ENCODE measurements around the gene TOP2A.
A peak's percentile ranks its signal among the peaks of the same experiment; 100 is the strongest.

The TOP2A gene

DNA sequence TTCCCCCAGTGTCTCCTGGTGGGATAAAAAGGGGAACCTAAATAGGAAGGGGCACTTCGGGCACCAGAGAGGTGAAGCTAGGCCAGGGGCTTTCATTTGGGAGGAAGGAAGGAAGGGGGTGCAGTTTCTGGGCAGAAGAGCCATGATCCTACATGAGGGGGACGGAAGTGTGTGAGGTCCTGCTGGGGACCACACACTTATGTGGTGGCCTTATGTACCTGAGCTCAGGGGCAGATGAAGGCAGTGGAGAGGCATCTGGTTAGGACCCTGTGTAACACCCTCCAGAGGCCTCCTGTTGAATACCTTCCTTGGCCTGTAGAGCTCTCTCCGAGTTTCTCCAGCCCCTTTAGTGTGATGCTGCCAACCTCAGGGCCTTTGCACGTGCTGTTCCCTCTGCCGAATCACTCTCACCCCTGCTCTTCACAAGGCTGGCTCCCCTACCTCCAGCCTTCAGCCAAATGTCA is 46.7 kb upstream of the TOP2A start:
- no peak overlapping the region for H2AK5ac ChIP-seq (ENCODE audit: low read length)
- whole genome bisulfite sequencing (ENCODE audit: extremely low coverage, insufficient coverage, insufficient read length): no CpG with 5 or more reads among the region's 5 CpGs
- H4K12ac ChIP-seq (ENCODE audit: low read depth, low read length): no peak overlapping the region
- no peak overlapping the region for H3K9ac ChIP-seq (ENCODE audit: low read length)
- no peak overlapping the region for H4K8ac ChIP-seq (ENCODE audit: low read depth, low read length)
- DNase-seq: no peak
- H2BK5ac ChIP-seq (ENCODE audit: low read depth, low read length, poor library complexity): no peak overlapping the region
- H3K79me2 ChIP-seq (ENCODE audit: control insufficient read depth, insufficient read depth, low read length, poor library complexity): no peaks in the 10 kb centered on the region
- no peaks in the 10 kb centered on the region for H3K27me3 ChIP-seq (ENCODE audit: insufficient read depth, low read length)
- no peak overlapping the region for H2BK12ac ChIP-seq (ENCODE audit: low read length)
- no peak overlapping the region for H2AFZ ChIP-seq (ENCODE audit: insufficient read depth, low read length, poor library complexity)
- no peak overlapping the region for H3K4me3 ChIP-seq (ENCODE audit: low read depth, low read length)
- H4K91ac ChIP-seq (ENCODE audit: low read depth, low read length): no peak overlapping the region
- no peaks in the 10 kb centered on the region for H3K36me3 ChIP-seq (ENCODE audit: control insufficient read depth in 1 of 2, insufficient read depth in 2 of 2, low read length in 2 of 2)
- H3K18ac ChIP-seq (ENCODE audit: low read length): no peak overlapping the region
- H3K4me2 ChIP-seq (ENCODE audit: low read length): no peak overlapping the region
- no peaks in the 10 kb centered on the region for H3K9me3 ChIP-seq (ENCODE audit: insufficient read depth, low read depth, low read length)
- no peak overlapping the region for H3K23ac ChIP-seq (ENCODE audit: low read length)
- no peak overlapping the region for H3K4ac ChIP-seq (ENCODE audit: low read depth, low read length)
- H3K79me1 ChIP-seq (ENCODE audit: low read length): no peaks in the 10 kb centered on the region
- no peak overlapping the region for H3K27ac ChIP-seq (ENCODE audit: low read depth, low read length)
- no peaks in the 10 kb centered on the region for H3K4me1 ChIP-seq (ENCODE audit: control insufficient read depth in 1 of 2, insufficient read depth in 2 of 2, low read length in 2 of 2)
- no peak overlapping the region for H2BK120ac ChIP-seq (ENCODE audit: insufficient read depth, low read length, poor library complexity)
- H3K14ac ChIP-seq (ENCODE audit: low read length): no peak overlapping the region

DNA sequence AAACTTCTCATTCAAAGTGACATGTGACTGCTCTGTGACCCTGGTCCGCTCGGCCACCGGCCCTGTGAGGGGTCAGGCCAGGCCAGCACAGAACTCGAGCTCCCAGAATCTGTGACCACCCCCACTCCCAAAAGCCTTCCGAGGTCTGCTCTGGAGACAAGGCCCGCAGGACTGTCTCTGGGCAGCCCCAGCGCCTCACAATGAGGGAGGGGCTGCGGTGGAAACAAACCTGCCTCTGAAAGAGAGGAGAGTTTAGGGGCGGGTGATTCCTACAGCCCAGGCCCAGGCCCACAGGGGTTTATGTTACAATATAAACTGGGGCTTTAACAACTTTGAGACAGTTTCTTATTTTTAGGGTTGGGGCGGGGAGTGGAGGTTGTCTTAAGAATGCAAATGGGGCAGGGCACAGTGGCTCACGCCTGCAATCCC is 45.4 kb upstream of the TOP2A start:
- Histone ChIP-seq H4K91ac (ENCODE audit: low read depth, low read length) (no peak overlapping the region), H4K12ac (ENCODE audit: low read depth, low read length) (no peak overlapping the region), H4K8ac (ENCODE audit: low read depth, low read length) (no peak overlapping the region), H3K23ac (ENCODE audit: low read length) (no peak overlapping the region), H3K79me2 (ENCODE audit: control insufficient read depth, insufficient read depth, low read length, poor library complexity) (no peaks in the 10 kb centered on the region), H3K9me3 (ENCODE audit: insufficient read depth, low read depth, low read length) (no peaks in the 10 kb centered on the region), H3K4me1 (ENCODE audit: control insufficient read depth in 1 of 2, insufficient read depth in 2 of 2, low read length in 2 of 2) (no peaks in the 10 kb centered on the region), H3K18ac (ENCODE audit: low read length) (no peak overlapping the region), H3K27ac (ENCODE audit: low read depth, low read length) (no peak overlapping the region), H3K27me3 (ENCODE audit: insufficient read depth, low read length) (no peaks in the 10 kb centered on the region), H3K14ac (ENCODE audit: low read length) (no peak overlapping the region), H2BK120ac (ENCODE audit: insufficient read depth, low read length, poor library complexity) (no peak overlapping the region), H3K36me3 (ENCODE audit: control insufficient read depth in 1 of 2, insufficient read depth in 2 of 2, low read length in 2 of 2) (no peaks in the 10 kb centered on the region), H3K79me1 (ENCODE audit: low read length) (no peaks in the 10 kb centered on the region), H2AFZ (ENCODE audit: insufficient read depth, low read length, poor library complexity) (peak overlapping the region; percentile 14), H3K4me2 (ENCODE audit: low read length) (no peak overlapping the region), H3K9ac (ENCODE audit: low read length) (no peak overlapping the region), H3K4me3 (ENCODE audit: low read depth, low read length) (no peak overlapping the region), H3K4ac (ENCODE audit: low read depth, low read length) (no peak overlapping the region), H2BK12ac (ENCODE audit: low read length) (peak overlapping the region; percentile 19), H2AK5ac (ENCODE audit: low read length) (no peak overlapping the region), H2BK5ac (ENCODE audit: low read depth, low read length, poor library complexity) (no peak overlapping the region)
- no CpG with 5 or more reads among the region's 11 CpGs for WGBS (ENCODE audit: extremely low coverage, insufficient coverage, insufficient read length)
- DNase-seq: no peak

DNA sequence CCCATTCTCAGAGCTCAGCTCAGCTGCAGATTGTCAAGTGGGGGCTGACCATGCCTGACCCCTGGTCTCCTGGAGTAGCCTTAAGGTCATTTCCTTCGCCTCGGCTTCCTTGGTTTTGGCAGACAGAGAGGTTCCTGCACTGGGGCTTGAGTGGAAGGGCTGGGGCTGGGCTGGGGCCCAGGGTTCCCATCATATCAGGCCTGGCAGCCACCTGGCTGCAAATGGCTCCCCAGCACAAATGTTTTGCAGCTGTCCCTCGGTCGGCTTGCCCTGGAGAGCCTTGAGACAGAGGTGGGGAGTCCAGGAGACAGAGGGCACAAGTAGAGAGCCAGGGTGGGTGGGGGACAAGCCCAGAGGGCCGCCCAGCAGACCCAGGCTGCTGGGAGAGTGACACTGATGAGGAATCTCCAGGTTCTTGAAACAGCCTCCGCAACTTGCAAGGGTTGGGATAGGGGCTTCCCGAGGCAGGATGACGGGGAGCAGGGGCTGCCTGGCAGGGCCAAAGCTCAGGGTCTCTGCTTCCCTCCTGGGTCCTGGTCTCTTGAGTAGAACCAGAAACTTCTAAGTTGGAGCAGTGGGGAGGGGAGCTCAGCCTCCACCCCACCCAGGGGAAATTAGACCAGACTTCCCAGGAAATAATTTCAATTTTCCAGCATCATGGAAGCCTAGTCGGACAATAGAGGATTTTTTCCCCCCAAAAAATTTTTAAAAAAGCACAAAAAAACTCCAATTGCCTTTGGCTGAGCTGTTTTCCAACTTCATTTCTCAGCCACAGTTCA is 44.8 kb upstream of the TOP2A start:
- no peaks in the 10 kb centered on the region for H3K27me3 ChIP-seq (ENCODE audit: insufficient read depth, low read length)
- no peak overlapping the region for H3K9ac ChIP-seq (ENCODE audit: low read length)
- no CpG with 5 or more reads among the region's 9 CpGs for WGBS (ENCODE audit: extremely low coverage, insufficient coverage, insufficient read length)
- no peak for DNase-seq
- no peak overlapping the region for H2BK5ac ChIP-seq (ENCODE audit: low read depth, low read length, poor library complexity)
- H3K36me3 ChIP-seq (ENCODE audit: control insufficient read depth in 1 of 2, insufficient read depth in 2 of 2, low read length in 2 of 2): no peaks in the 10 kb centered on the region
- no peak overlapping the region for H2BK12ac ChIP-seq (ENCODE audit: low read length)
- H3K4me3 ChIP-seq (ENCODE audit: low read depth, low read length): no peak overlapping the region
- H3K23ac ChIP-seq (ENCODE audit: low read length): no peak overlapping the region
- no peaks in the 10 kb centered on the region for H3K9me3 ChIP-seq (ENCODE audit: insufficient read depth, low read depth, low read length)
- no peak overlapping the region for H3K18ac ChIP-seq (ENCODE audit: low read length)
- H3K27ac ChIP-seq (ENCODE audit: low read depth, low read length): no peak overlapping the region
- H3K79me1 ChIP-seq (ENCODE audit: low read length): no peaks in the 10 kb centered on the region
- H4K8ac ChIP-seq (ENCODE audit: low read depth, low read length): no peak overlapping the region
- no peak overlapping the region for H4K91ac ChIP-seq (ENCODE audit: low read depth, low read length)
- peak overlapping the region; percentile 28 for H2AFZ ChIP-seq (ENCODE audit: insufficient read depth, low read length, poor library complexity)
- H3K79me2 ChIP-seq (ENCODE audit: control insufficient read depth, insufficient read depth, low read length, poor library complexity): no peaks in the 10 kb centered on the region
- no peak overlapping the region for H2BK120ac ChIP-seq (ENCODE audit: insufficient read depth, low read length, poor library complexity)
- H2AK5ac ChIP-seq (ENCODE audit: low read length): no peak overlapping the region
- no peak overlapping the region for H3K14ac ChIP-seq (ENCODE audit: low read length)
- H4K12ac ChIP-seq (ENCODE audit: low read depth, low read length): no peak overlapping the region
- no peaks in the 10 kb centered on the region for H3K4me1 ChIP-seq (ENCODE audit: control insufficient read depth in 1 of 2, insufficient read depth in 2 of 2, low read length in 2 of 2)
- H3K4ac ChIP-seq (ENCODE audit: low read depth, low read length): no peak overlapping the region
- H3K4me2 ChIP-seq (ENCODE audit: low read length): no peak overlapping the region

DNA sequence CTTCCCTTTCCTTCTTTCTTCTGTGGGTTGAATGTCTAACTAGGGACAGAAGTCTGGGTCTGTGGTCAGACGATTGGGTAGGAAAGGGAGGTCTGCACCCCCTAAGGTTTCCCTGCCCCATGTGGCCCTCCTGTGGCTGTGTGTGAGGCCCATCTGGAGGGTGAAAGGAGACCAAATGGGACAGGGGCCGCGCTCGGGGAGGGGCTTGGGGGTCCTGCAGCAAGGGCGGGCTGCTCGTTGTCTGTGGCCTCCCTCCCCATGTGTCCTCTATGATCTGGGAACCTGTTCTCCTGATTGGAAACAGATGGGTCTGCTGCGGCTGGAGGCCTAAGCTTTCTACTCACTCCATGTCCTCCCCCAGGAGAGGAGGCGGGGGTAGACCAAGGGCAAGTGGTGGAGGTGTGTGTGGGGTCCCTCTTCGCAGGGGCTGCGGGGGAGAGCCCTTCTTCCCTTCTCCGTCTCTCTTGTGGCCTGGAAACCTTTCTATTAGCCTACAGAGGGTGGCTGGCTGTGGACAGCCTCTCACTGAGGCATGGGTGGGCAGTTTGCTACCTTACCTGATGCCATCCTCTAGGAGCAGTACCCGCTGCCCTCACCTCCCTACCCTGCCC is 44.1 kb upstream of the TOP2A start:
- WGBS (ENCODE audit: extremely low coverage, insufficient coverage, insufficient read length): no CpG with 5 or more reads among the region's 12 CpGs
- H3K4me2 ChIP-seq (ENCODE audit: low read length): no peak overlapping the region

More for the DNA sequence above, 44.1 kb upstream of the TOP2A start:
- Histone ChIP-seq H3K4ac (ENCODE audit: low read depth, low read length) (no peak overlapping the region), H3K14ac (ENCODE audit: low read length) (no peak overlapping the region), H3K27ac (ENCODE audit: low read depth, low read length) (no peak overlapping the region), H3K9ac (ENCODE audit: low read length) (no peak overlapping the region), H4K12ac (ENCODE audit: low read depth, low read length) (no peak overlapping the region), H2BK12ac (ENCODE audit: low read length) (no peak overlapping the region), H3K23ac (ENCODE audit: low read length) (no peak overlapping the region), H3K4me3 (ENCODE audit: low read depth, low read length) (no peak overlapping the region), H3K79me2 (ENCODE audit: control insufficient read depth, insufficient read depth, low read length, poor library complexity) (no peaks in the 10 kb centered on the region), H4K8ac (ENCODE audit: low read depth, low read length) (no peak overlapping the region), H3K9me3 (ENCODE audit: insufficient read depth, low read depth, low read length) (no peaks in the 10 kb centered on the region), H4K91ac (ENCODE audit: low read depth, low read length) (no peak overlapping the region), H3K79me1 (ENCODE audit: low read length) (no peaks in the 10 kb centered on the region), H3K18ac (ENCODE audit: low read length) (no peak overlapping the region), H2BK5ac (ENCODE audit: low read depth, low read length, poor library complexity) (no peak overlapping the region), H2BK120ac (ENCODE audit: insufficient read depth, low read length, poor library complexity) (no peak overlapping the region), H3K27me3 (ENCODE audit: insufficient read depth, low read length) (no peaks in the 10 kb centered on the region), H3K36me3 (ENCODE audit: control insufficient read depth in 1 of 2, insufficient read depth in 2 of 2, low read length in 2 of 2) (peaks cover 0 to 5% of the 10 kb centered on the region in 2 experiments), H2AFZ (ENCODE audit: insufficient read depth, low read length, poor library complexity) (peak overlapping the region; percentile 28), H3K4me1 (ENCODE audit: control insufficient read depth in 1 of 2, insufficient read depth in 2 of 2, low read length in 2 of 2) (no peaks in the 10 kb centered on the region), H2AK5ac (ENCODE audit: low read length) (no peak overlapping the region)
- DNase-seq: no peak
